SIG-M5 (cell line): Measurements from ENCODE around the gene MGMT.

ENCODE experiments used
- DNase-seq: peaks from one replicate; lab custom pipeline; 2025; lab: John Stamatoyannopoulos, UW

Gene MGMT

DNA sequence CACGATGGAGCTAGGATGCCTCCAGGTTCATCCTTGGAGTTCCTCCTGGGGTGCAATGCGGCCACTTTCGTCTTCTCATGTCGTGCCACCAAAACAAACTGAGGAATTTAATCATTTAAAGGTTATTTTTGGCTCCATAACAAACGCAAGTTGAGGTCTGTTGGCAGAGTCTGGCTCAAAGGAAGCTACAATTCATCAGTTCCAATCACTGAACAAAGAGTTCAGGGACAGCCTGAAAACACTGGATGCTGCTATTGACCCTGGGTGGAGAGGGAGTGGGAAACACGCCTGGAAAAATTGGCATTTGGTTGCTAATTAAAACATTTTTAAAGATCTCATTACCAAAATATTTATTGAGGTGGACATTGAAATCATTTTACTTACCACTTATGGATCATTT is 11.4 kb upstream of the MGMT start:
- no peak for DNase-seq

DNA sequence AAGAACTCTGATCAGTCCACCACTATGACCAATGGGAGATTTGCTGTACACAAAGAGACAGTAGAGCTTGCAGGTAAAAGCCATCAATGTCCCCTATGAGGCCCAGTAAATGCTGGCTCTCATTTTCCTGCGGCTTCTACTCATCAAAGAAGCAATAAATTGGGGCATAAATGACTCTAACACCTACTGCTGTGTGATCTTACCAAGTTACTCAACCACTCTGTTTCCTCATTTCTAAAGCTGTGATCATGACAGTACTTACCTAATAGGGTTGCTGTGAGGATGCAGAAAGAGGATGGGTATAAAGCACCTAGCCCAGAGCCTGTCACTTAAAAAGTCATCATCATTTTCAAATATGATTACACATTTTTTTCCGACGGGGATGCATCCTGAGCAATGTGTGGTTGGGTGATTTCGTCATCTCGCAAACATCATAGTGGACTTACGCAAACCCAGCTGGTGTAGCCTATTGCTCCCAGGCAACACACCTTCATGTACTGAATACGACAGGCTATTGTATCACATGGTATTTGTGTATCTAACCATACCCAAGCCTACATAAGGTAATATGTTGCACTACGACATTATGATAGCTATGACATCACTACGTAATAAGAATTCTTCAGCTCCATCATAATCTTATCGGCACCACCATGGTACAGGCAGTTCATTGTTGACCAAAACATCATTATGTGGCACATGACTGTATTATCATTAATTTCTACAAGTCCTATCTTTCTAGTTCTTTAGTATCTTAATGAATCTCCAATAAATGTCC is 7.1 kb upstream of the MGMT start:
- DNase-seq, result no peak

DNA sequence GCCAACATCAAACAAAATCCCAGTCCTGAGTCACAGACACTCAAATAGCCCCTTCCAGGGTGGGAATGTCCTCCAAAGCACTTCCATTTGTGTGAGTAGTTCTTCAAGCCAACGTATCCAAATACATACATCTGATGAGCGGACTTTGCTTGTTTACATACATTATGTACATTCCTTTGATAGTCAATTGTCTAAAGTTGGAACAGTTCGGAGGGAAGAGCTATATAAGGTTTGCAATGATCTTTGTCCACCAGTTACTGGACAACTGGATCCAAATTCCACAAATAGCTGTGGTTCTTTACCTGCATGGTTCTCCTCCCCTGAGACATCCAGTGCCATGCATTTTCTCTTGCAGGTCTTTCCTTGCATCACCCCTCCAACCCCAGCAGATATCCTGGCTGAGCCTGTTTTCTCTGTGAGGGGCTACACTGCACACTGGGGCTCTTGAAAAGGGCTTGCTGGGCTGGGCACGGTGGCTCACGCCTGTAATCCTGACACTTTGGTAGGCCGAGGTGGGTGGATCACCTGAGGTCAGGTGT is 4.7 kb upstream of the MGMT start:
- no peak for DNase-seq

DNA sequence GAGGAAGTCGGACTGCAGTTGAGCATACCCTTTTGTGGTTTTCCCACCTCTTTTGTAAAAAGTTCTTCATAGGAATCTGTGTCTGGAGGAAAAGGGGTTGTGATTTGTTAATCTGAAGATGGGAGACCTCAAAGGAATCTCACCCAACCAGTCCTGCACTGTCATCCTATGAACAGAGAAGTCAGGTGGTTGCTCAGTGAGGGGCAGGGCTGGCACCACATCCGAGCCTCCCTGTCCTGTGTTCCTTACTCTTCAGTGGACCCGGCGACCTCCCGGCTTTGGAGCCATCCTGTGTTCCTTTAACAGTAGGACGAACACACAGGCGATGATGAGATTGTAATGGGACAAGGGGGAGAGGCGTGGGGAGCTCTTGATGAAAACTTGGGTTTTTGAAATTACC is 2.8 kb upstream of the MGMT start:
- no peak for DNase-seq

DNA sequence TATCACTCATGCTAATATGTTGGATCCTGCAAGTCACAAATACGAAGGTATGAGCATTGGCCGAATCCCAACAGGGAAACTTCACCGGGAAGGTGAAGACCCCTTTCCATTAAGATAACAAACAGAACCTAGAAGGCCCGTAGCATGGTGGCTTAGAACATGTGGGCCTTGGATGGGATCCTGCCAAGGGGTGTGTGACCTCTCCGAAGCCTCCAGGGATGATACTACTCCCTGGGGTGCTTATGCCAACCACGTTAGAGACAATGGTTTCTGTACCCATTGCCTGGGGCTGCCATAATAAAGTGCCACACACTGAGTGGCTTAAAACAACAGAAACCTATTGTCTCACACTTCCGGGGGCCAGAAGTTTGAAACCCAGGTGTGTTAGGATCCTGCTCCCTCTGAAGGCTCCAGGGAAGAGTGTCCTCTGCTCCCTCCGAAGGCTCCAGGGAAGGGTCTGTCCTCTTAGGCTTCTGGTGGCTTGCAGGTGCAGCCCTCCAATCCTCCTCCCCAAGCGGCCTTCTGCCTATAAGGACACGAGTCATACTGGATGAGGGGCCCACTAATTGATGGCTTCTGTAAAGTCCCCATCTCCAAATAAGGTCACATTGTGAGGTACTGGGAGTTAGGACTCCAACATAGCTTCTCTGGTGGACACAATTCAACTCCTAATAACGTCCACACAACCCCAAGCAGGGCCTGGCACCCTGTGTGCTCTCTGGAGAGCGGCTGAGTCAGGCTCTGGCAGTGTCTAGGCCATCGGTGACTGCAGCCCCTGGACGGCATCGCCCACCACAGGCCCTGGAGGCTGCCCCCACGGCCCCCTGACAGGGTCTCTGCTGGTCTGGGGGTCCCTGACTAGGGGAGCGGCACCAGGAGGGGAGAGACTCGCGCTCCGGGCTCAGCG is 992 bp upstream of the MGMT start:
- no peak for DNase-seq

DNA sequence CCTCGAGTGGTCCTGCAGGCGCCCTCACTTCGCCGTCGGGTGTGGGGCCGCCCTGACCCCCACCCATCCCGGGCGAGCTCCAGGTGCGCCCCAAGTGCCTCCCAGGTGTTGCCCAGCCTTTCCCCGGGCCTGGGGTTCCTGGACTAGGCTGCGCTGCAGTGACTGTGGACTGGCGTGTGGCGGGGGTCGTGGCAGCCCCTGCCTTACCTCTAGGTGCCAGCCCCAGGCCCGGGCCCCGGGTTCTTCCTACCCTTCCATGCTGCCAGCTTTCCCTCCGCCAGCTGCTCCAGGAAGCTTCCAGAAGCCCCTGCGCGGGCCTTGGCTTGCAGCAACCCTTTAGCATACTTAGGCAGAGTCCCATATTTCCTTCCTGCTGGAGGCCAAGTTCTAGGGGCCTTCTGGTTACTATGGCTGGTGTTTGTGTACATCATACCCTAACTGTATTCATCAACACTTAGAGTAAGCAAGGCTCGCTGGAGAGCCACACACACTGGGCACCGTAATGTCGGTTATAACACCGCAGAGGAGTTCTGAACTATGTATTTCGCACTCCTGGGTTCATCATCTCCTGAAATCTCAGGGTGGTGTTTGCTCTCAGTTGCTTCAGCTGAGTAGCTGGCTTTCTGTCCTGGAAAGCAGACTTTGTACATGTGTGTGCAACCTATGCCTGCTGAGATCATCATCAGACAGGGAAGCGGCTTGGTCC is 471 bp downstream of the MGMT start:
- DNase-seq, result no peak

DNA sequence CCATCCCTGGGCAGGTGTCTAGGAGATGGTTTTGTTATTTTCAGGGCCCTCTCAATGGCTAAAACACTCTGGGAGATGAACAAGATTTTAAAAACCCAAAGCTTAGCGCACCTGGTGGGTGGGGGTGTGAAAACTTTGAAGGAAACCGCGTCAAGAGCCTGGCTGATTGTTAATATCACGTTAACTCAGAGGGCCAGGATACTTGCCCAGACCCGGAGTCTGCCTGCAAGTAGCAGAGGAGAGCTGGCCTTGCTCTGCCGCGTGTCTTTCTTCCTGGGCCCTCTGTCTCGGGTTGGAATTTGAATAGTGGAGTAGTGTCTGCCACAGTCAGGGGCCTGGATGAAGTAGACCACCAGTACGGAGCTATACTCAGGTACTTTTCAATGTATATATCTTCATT is 1.1 kb downstream of the MGMT start:
- DNase-seq, result no peak

DNA sequence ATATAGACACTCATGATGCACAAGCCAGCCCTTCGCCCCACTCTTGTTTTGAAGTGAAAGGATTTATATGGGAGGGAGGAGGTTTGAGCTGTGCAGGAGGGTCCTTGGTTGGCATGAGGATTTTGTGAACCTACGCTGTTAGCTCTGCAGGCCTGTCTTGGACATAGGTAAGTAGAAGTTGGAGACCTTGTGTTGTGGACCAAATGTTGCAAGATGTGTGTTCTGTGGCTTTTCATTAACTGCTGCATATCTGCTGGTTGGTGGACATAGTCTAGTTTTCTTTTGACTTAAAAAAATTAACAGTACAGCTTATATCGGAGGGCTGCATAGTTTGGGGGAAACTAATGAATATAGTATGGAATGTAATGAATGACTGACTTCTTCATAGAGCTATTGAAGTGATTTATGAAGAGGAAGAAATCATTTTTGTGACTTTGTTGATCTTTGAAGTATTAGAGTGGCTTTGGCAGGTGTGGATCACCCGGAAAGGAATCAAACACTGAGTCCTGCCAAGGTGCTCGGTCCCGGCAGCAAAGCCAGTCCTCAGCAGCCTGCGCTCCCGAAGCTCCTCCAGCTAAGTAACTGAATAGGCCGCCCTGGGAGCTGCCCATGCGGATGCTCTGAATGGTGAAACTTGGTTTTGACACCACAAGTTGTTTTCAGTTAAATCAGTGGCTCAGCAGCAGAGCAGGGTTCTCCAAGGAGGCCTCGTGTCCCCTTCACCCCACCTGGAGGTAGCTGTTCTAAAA is 3.2 kb downstream of the MGMT start:
- DNase-seq, result no peak

DNA sequence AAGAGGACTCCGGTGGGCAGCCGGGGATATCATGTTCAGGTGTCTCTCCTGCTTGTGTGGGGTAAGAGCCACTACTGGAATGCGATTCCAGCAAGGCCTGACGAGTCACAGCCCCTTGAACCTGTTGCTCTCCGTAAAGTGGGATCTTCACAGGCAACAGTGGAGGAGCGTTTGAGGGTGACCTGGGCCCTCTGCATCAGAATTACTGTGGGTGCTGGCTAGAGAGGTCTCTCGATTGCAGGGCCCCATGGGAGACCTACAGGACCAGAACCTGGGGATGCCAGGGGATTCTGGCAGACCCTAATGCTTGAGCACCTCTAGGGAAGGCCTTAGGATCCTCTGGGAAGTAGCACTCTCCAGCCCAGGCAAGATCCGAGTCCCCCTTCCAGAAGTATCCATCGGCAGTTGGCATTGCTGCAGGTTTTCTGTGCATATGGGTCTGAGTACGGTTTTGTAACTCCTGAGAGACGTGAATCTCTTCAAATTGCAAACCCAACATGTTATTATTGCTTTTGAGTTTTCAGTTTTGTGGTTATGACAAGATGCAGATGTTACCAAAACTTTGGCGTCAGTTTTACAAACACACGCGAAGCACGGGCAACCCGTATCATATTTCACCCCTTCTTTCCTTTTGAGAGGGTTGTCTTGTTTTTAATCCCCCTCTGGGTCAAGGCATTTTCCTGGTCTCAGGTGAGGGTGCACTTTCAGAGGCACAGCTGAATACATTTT is 4.6 kb downstream of the MGMT start:
- no peak for DNase-seq

DNA sequence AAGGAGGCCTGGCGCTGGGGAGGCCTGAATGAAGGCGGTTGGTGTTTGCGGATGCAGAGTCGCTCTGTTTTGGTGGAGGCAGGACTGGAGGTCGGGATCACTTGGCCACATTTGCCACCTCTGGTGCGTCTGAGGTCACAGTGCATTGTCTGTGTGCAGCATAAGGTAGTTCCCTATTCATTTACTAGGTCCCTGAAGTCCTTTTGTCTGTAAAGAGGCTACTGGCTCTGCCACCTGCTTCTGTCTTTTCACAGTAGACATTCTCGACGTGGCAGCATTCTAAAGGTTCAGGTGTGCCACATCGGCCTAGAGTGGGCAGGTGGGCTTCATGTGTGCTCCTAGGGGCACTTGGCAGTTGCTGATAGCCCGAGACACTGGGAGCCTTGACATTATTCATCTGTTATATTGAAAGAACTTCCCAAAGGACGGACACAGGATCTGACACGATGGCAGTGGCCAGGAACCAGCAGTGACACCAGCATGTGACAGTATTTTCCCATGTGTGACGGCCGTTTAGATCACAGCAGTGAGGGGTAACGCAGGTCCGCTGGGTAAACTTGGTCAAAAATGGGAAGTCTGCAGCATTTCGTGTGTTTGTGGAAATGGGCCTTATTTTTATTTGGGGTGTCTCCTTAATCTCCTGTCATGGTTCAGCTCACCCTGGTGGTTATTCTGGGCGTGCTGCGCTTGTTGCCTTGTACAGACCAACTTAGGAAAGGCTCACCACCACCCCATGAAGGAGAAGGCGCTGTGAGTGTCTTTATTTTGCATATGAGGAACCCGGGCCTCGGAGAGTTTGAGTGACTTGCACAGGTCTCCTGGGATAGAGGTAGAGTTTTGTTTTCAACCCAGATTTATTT is 5.9 kb downstream of the MGMT start:
- DNase-seq, result no peak

DNA sequence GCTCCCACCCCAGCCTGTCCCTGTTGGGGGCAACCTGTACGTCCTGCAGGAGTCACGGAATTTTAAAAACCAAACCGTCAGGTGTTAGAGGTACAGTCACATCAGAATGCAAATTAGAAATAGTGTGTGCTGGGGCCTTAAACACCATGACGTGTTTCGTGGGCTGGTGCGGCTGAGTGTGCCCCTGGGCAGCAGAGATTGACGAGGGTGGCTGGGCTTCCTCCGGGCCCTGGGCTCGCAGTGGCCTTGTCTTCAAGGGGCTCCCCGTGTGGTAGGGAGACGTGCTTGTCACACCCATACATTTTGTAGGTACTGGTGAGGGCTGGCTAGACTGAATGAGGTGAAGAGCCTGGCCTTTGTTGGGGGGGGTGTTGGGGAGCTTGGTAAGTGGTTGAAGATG is 7.6 kb downstream of the MGMT start:
- no peak for DNase-seq

DNA sequence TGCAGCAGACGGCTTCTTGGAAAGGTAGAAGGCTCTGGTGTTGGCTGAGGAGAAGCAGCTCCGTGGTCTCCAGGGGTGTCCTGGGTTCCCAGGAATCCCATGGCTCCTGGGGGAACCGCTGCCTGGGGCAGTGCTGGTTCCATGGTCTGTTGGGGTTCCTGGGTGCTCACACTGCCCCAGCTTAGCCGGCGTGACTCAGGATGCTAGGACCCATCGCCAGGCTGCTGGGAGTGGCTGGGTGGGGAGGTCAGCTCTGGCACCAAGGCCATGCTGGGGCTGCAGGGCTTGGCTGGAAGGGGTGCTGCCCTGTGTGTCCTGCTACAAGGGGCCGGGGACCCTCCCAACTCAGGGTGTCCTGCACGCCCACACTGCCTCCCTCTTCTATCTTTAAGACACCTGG is 9.4 kb downstream of the MGMT start:
- no peak for DNase-seq

DNA sequence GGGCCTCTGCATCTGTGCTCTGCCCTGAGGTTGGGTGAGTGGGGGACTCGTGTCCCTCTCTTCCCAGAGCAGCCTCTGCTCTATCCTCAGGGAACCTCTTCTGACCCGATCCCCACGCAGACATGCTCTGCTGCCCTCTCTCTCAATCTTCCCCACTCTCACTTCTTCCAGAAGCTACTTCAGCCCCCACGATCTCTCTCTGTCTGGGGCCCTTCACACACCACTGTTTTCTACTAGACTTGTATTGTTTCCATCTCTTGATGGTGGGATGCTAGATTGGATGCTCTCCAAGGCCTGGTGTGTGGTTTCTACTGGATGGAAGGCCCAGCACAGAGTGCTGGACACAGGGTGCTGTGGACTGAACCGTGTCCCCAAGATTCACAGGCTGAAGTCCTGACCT is 10.0 kb downstream of the MGMT start:
- no peak for DNase-seq

DNA sequence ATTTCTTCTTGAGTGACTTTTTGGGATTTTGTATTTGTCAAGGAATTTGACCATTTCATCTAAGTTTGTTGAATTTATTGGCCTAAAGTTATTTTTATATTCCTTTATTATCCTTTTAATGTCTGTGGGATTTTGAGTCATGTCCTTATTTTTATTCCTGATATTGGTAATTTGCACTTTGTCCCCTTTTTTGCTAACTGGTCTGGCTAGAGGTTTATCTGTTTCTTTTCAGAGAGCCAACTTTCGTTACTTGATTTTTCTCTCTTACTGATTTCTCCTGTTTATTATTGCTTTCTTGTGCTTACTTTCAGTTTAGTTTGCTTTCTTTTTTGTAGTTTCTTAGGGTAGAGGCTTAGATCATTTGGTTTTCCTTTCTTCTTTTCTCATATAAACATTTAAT is 14.6 kb downstream of the MGMT start:
- no peak for DNase-seq

DNA sequence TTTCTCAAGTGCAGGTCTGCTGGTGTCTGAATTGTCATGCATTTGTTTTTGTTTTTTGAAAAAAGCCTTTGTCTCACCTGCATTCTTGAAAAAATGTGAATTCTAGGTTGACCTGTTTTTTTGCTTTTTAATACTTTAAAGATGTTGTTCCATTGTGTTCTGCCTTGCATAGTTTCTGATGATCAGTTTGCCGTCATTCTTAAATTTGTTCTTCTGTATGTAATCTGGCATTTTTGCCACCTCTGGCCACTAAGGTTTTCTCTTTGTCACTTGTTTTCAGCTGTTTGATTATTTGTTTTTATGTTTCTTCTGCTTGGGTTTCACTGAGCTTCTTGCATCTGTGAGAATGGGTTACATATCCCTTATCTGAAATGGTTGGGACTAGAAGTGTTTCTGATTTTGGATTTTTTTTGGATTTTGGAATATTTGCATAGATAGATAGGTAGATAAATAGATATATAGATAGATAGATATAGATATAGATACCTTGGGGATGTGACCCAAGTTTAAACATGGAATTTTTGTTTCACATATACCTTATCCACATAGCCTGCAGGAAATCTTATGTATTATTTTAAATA is 16.5 kb downstream of the MGMT start:
- DNase-seq, result no peak

DNA sequence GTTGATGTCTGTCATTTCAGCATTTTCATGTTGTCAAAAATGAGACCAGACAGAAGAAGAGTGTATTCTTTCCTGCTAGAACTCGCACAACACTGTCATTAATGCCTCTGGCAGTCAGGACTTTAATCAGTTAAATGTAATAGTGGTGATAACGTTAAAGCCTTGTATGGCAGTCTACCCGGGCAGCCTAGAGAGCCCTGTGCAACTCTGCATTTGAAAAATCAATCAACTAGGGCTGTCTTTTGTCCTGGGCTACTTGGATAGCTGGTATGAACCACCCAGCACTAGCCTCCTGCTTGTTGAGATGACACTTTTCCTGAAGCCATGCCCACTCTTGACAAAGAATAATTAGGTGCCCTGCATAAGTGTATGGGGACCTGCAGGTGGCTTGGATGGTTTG is 19.8 kb downstream of the MGMT start:
- no peak for DNase-seq

DNA sequence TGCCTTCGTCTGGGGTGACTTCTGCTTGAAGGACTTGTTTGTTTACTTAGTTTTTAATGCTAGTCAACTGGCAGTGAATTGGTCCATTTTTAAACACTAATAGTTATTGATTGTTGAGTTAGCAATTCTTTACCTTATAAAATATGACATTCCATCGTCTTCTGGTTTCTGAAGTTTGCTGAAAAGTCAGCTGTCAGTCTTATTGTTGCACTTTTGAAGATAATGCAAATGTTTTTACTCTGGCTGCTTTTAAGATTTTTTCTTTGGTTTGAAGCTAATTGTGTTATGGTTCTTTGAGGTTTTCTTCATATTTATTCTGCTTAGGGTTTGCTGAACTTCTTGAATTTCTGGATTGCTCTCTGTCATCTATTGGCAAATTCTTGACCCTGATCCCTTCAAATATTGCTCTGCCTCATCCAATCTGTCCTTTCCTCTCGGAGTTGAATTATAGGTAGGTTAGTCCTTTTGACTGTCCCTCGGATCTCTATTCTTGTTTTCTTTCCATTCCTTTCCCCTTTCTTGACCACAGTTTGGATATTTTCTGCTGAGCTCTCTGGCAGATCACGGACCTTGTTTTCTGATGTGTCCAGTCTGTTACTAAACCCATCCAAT is 24.2 kb downstream of the MGMT start:
- DNase-seq, result no peak

DNA sequence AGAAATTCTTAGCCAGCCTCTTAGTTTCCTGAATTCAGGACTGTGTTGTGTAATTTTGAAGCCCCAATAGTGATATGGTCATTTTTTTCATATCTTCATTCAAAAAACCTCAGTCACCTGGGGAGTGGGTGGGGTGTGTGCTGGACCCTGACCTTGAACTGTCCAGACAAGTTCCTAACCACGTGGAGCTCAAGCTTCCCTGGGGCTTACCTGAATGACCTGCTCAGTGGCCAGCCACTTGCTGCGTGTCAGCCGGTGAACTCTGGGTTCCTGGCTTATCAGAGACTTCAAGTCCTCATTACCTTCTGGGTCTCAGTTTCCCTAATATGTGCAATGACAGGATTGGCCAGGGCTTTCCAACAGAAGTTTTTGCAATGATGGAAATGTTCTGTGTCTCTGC is 27.1 kb downstream of the MGMT start:
- DNase-seq, result no peak

DNA sequence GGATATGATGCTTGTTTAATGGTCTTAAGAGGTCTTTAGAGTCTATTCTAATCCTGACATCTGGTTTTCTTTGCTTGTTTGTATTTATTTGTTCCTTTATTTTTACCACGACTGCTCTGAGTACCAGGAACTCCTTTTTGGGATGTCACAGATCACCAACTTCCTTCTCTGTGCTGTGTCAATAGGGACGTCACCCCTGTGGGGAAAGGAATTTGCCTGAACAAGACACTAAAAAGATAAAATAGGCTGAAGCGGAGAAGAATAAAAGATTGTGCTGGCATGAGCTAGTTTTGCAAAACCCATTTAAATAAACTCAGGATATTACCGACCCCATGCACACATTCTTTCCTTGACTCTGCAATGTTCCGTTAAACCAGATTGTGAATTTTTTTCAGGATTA is 27.7 kb downstream of the MGMT start:
- no peak for DNase-seq
